Gastroesophageal sphincter (tissue), 3 donors: ENCODE measurements around the gene DYNC1I2.
"Not testable (repeated sequence)": the region's sequence is repeated elsewhere in the genome, so short reads cannot be mapped to it uniquely, and the experiment has no call there.

Experiments used
- EP300 ChIP-seq: sonication (generic); formaldehyde crosslinking; IDR thresholded peaks from one replicate; pipeline ENCODE4 v1.6.1; 2017; ENCODE audit warnings: antibody characterized with exemption, mild to moderate bottlenecking
- POLR2AphosphoS5 ChIP-seq: sonication (generic); formaldehyde crosslinking; IDR thresholded peaks from one replicate; pipeline ENCODE4 v1.6.1; 2017; ENCODE audit warnings: antibody characterized with exemption
- TF ChIP-seq, protein P1 (sequence below), 4 experiments: fragments of 200-600 bp in 2 of 4; fragments of 450-650 bp in 2 of 4; sonication (generic) in 1 of 4; IDR thresholded peaks; one replicate each; pipeline ENCODE4 v1.5.1; 2017 to 2019; ENCODE audit warnings: antibody characterized with exemption in 4 of 4, mild to moderate bottlenecking in 2 of 4, moderate library complexity in 2 of 4

GRCh38 chr2:171761176-171761575, 73.9 kb downstream of the DYNC1I2 start:
- TF ChIP-seq, protein P1, sequence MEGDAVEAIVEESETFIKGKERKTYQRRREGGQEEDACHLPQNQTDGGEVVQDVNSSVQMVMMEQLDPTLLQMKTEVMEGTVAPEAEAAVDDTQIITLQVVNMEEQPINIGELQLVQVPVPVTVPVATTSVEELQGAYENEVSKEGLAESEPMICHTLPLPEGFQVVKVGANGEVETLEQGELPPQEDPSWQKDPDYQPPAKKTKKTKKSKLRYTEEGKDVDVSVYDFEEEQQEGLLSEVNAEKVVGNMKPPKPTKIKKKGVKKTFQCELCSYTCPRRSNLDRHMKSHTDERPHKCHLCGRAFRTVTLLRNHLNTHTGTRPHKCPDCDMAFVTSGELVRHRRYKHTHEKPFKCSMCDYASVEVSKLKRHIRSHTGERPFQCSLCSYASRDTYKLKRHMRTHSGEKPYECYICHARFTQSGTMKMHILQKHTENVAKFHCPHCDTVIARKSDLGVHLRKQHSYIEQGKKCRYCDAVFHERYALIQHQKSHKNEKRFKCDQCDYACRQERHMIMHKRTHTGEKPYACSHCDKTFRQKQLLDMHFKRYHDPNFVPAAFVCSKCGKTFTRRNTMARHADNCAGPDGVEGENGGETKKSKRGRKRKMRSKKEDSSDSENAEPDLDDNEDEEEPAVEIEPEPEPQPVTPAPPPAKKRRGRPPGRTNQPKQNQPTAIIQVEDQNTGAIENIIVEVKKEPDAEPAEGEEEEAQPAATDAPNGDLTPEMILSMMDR (IDR thresholded peaks at IDR 0.05) = not testable (repeated sequence)
- not testable (repeated sequence) for TF ChIP-seq EP300, POLR2AphosphoS5
